Measurements from ENCODE around the gene INSC.

INSC gene

DNA sequence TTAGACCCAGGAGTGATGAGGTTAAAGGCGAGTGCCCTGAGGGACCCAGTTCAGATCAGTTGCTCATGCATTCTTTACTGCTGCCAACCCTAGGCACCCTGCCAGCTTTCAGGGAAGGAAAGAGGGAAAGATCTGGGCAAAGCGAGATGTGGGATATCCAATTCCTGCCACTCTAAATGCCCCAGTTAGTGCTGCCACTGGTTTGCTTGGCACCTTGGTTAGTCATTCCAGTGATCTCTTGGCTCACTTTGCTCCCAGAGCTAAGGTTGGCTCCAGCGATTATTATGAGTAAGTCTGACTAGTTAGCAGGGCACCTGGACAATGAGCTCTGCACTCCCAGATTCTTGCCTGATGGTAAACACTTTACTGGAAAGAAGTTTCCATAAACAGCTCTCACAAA is 85.0 kb downstream of the INSC start:
- Histone ChIP-seq H4K20me1 (ENCODE audit: insufficient read depth, low read length) (no peaks in the 10 kb centered on the region), H3K79me2 (ENCODE audit: insufficient read depth, low read length) (no peaks in the 10 kb centered on the region), H3K36me3 (ENCODE audit: insufficient read depth, low read length) (no peaks in the 10 kb centered on the region), H3K4me2 (ENCODE audit: low read length) (no peak overlapping the region), H3K4me3 (ENCODE audit: low read depth, low read length, poor library complexity, severe bottlenecking) (no peak overlapping the region), H3K9ac (ENCODE audit: low read length) (no peak overlapping the region), H3K9me3 (ENCODE audit: low read length) (no peaks in the 10 kb centered on the region), H3K27ac (ENCODE audit: low read depth, low read length, poor library complexity, severe bottlenecking) (no peak overlapping the region), H3K9me2 (ENCODE audit: low read depth, low read length) (no peaks in the 10 kb centered on the region), H3K4me1 (ENCODE audit: insufficient read depth, low read length, severe bottlenecking) (no peaks in the 10 kb centered on the region), H3K27me3 (ENCODE audit: insufficient read depth, low read length) (no peaks in the 10 kb centered on the region), H3F3A (ENCODE audit: insufficient read depth, low read length) (no peaks in the 10 kb centered on the region), H2AFZ (ENCODE audit: low read length) (no peak overlapping the region)
- TF ChIP-seq, protein P1, sequence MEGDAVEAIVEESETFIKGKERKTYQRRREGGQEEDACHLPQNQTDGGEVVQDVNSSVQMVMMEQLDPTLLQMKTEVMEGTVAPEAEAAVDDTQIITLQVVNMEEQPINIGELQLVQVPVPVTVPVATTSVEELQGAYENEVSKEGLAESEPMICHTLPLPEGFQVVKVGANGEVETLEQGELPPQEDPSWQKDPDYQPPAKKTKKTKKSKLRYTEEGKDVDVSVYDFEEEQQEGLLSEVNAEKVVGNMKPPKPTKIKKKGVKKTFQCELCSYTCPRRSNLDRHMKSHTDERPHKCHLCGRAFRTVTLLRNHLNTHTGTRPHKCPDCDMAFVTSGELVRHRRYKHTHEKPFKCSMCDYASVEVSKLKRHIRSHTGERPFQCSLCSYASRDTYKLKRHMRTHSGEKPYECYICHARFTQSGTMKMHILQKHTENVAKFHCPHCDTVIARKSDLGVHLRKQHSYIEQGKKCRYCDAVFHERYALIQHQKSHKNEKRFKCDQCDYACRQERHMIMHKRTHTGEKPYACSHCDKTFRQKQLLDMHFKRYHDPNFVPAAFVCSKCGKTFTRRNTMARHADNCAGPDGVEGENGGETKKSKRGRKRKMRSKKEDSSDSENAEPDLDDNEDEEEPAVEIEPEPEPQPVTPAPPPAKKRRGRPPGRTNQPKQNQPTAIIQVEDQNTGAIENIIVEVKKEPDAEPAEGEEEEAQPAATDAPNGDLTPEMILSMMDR (IDR thresholded peaks at IDR 0.05; ENCODE audit: low read length), result no peak

DNA sequence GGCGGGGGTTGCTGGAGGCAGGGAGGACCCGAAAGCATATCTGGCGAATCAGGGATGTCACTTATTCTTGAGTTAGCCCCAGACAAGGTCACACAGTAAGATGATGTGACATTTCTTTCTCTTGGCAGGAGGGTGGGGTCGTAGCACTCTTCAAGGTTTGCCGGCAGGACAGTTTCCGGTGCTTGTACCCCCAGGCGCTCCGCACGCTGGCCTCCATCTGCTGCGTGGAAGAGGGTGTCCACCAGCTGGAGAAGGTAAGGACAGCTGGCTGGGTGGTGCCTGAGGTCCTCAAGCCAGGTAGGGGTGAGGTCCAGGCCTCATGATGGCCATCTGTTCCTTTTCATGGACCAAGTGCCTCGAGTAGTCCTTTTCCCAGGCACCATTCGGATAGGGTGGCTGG is 86.0 kb downstream of the INSC start:
- Histone ChIP-seq H3K27ac (ENCODE audit: low read depth, low read length, poor library complexity, severe bottlenecking) (no peak overlapping the region), H3K27me3 (ENCODE audit: insufficient read depth, low read length) (no peaks in the 10 kb centered on the region), H3K9me2 (ENCODE audit: low read depth, low read length) (no peaks in the 10 kb centered on the region), H3K9ac (ENCODE audit: low read length) (no peak overlapping the region), H4K20me1 (ENCODE audit: insufficient read depth, low read length) (no peaks in the 10 kb centered on the region), H3K4me3 (ENCODE audit: low read depth, low read length, poor library complexity, severe bottlenecking) (no peak overlapping the region), H3F3A (ENCODE audit: insufficient read depth, low read length) (no peaks in the 10 kb centered on the region), H3K4me2 (ENCODE audit: low read length) (no peak overlapping the region), H3K36me3 (ENCODE audit: insufficient read depth, low read length) (no peaks in the 10 kb centered on the region), H3K79me2 (ENCODE audit: insufficient read depth, low read length) (no peaks in the 10 kb centered on the region), H3K4me1 (ENCODE audit: insufficient read depth, low read length, severe bottlenecking) (no peaks in the 10 kb centered on the region), H2AFZ (ENCODE audit: low read length) (no peak overlapping the region), H3K9me3 (ENCODE audit: low read length) (no peaks in the 10 kb centered on the region)
- TF ChIP-seq, protein P1 (IDR thresholded peaks at IDR 0.05; ENCODE audit: low read length), result no peak
- TF ChIP-seq EZH2 (IDR thresholded peaks at IDR 0.05; ENCODE audit: borderline replicate concordance, low read length), result no peak

DNA sequence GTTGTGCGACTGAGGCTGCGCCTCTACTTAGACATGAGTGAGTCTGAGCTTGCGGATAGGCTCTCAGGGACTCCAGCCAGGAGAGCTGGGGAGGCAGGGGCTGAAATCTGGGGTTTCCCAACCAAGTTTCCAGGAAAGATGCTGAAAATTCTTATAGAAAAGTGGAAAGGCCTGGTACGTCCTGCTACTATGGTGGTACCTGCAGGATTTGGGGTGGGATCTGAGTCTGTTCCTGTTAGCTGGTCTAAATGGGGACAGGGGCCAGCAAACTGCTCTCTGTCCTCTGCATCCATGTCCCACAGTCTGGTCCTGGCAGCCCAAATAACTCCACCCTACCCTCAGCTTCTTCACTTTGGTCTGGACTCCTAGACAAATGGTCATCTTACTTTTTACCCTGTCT is 86.9 kb downstream of the INSC start:
- Histone ChIP-seq H3F3A (ENCODE audit: insufficient read depth, low read length) (no peaks in the 10 kb centered on the region), H3K9me2 (ENCODE audit: low read depth, low read length) (no peaks in the 10 kb centered on the region), H2AFZ (ENCODE audit: low read length) (no peak overlapping the region), H3K9ac (ENCODE audit: low read length) (no peak overlapping the region), H4K20me1 (ENCODE audit: insufficient read depth, low read length) (no peaks in the 10 kb centered on the region), H3K36me3 (ENCODE audit: insufficient read depth, low read length) (no peaks in the 10 kb centered on the region), H3K27me3 (ENCODE audit: insufficient read depth, low read length) (no peaks in the 10 kb centered on the region), H3K79me2 (ENCODE audit: insufficient read depth, low read length) (no peaks in the 10 kb centered on the region), H3K4me1 (ENCODE audit: insufficient read depth, low read length, severe bottlenecking) (no peaks in the 10 kb centered on the region), H3K4me2 (ENCODE audit: low read length) (no peak overlapping the region), H3K27ac (ENCODE audit: low read depth, low read length, poor library complexity, severe bottlenecking) (no peak overlapping the region), H3K4me3 (ENCODE audit: low read depth, low read length, poor library complexity, severe bottlenecking) (no peak overlapping the region), H3K9me3 (ENCODE audit: low read length) (no peaks in the 10 kb centered on the region)
- TF ChIP-seq EZH2 (IDR thresholded peaks at IDR 0.05; ENCODE audit: borderline replicate concordance, low read length), result no peak

DNA sequence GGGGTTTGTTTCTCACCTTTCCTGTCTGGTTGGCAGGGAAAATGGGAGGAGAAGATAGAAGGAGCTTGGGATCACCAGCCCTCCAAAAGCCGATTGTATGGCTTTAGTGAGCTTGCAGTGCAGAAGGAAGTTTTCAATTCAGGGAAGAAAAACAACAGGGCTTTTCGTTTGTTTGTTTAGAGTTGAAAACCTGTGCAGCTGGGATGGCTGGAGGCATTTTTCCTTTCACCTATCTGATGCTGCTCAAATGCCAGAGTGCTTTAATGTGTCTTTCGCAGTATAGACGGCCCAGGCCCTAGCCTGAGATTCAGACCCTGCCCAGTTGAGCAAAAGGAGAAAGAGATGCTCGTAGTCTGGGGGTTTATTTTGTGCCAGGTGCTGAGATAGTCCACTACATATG is 87.9 kb downstream of the INSC start:
- no peak overlapping the region for H3K4me3 ChIP-seq (ENCODE audit: low read depth, low read length, poor library complexity, severe bottlenecking)
- no peaks in the 10 kb centered on the region for H3K79me2 ChIP-seq (ENCODE audit: insufficient read depth, low read length)
- no peaks in the 10 kb centered on the region for H3K36me3 ChIP-seq (ENCODE audit: insufficient read depth, low read length)
- H3K4me2 ChIP-seq (ENCODE audit: low read length), result no peak overlapping the region
- H4K20me1 ChIP-seq (ENCODE audit: insufficient read depth, low read length), result no peaks in the 10 kb centered on the region
- no peaks in the 10 kb centered on the region for H3K4me1 ChIP-seq (ENCODE audit: insufficient read depth, low read length, severe bottlenecking)
- H3F3A ChIP-seq (ENCODE audit: insufficient read depth, low read length), result no peaks in the 10 kb centered on the region
- H2AFZ ChIP-seq (ENCODE audit: low read length), result no peak overlapping the region
- no peak overlapping the region for H3K27ac ChIP-seq (ENCODE audit: low read depth, low read length, poor library complexity, severe bottlenecking)
- no peaks in the 10 kb centered on the region for H3K27me3 ChIP-seq (ENCODE audit: insufficient read depth, low read length)
- TF ChIP-seq, protein P1 (IDR thresholded peaks at IDR 0.05; ENCODE audit: low read length), result no peak
- TF ChIP-seq EZH2 (IDR thresholded peaks at IDR 0.05; ENCODE audit: borderline replicate concordance, low read length), result no peak
- H3K9ac ChIP-seq (ENCODE audit: low read length), result no peak overlapping the region
- H3K9me3 ChIP-seq (ENCODE audit: low read length), result no peaks in the 10 kb centered on the region
- no peaks in the 10 kb centered on the region for H3K9me2 ChIP-seq (ENCODE audit: low read depth, low read length)

All from OCI-LY1 (cell line).